MM.1S (cell line): ENCODE measurements around the gene FBXO8.

Experiments
- DNase-seq: peaks from one replicate; pipeline ENCODE4 v3.0.0-alpha.2; 2015
- H2AFZ ChIP-seq: fragments of 300-600 bp; sonication (generic); 2 replicates; pipeline ENCODE4 v1.6.0; 2016; ENCODE audit warnings: antibody characterized with exemption, low read length
- H3F3A ChIP-seq: fragments of 300-600 bp; sonication (generic); 2 replicates; pipeline ENCODE4 v1.6.1; 2016; ENCODE audit warnings: mild to moderate bottlenecking, antibody characterized with exemption, low read length, moderate library complexity, mixed read lengths; ENCODE audit not compliant: insufficient read depth
- H3K27ac ChIP-seq: fragments of 300-600 bp; sonication (generic); 2 replicates; pipeline ENCODE4 v1.5.1; 2016; ENCODE audit warnings: mild to moderate bottlenecking, low read length
- H3K27me3 ChIP-seq: fragments of 300-600 bp; sonication (generic); replicated peaks from 2 replicates; pipeline ENCODE4 v1.6.0; 2016; ENCODE audit warnings: low read length; ENCODE audit not compliant: insufficient read depth
- H3K36me3 ChIP-seq: fragments of 300-600 bp; sonication (generic); replicated peaks from 2 replicates; pipeline ENCODE4 v1.6.1; 2016; ENCODE audit warnings: mild to moderate bottlenecking, low read length, mixed read lengths; ENCODE audit not compliant: insufficient read depth
- H3K4me1 ChIP-seq: fragments of 300-600 bp; sonication (generic); 2 replicates; pipeline ENCODE4 v1.6.1; 2016; ENCODE audit warnings: low read length, mixed read lengths
- H3K4me2 ChIP-seq: fragments of 300-600 bp; sonication (generic); 2 replicates; pipeline ENCODE4 v1.6.0; 2016; ENCODE audit warnings: low read depth, low read length
- H3K4me3 ChIP-seq: fragments of 300-600 bp; sonication (generic); 2 replicates; pipeline ENCODE4 v1.5.1; 2016; ENCODE audit warnings: low read length, mixed read lengths
- H3K79me2 ChIP-seq: fragments of 300-600 bp; sonication (generic); 2 replicates; pipeline ENCODE4 v1.6.1; 2016; ENCODE audit warnings: mixed run types, low read length, mixed read lengths
- H3K9ac ChIP-seq: fragments of 300-600 bp; sonication (generic); 2 replicates; pipeline ENCODE4 v1.6.1; 2016; ENCODE audit warnings: low read length, mixed read lengths
- H3K9me2 ChIP-seq: fragments of 300-600 bp; sonication (generic); replicated peaks from 2 replicates; pipeline ENCODE4 v1.6.1; 2016; ENCODE audit warnings: mild to moderate bottlenecking, low read length, mixed read lengths; ENCODE audit not compliant: insufficient read depth
- H3K9me3 ChIP-seq: fragments of 300-600 bp; sonication (generic); replicated peaks from 2 replicates; pipeline ENCODE4 v1.6.1; 2016; ENCODE audit warnings: mild to moderate bottlenecking, low read length, mixed read lengths; ENCODE audit not compliant: insufficient read depth
- H4K20me1 ChIP-seq: fragments of 300-600 bp; sonication (generic); 2 replicates; pipeline ENCODE4 v1.6.1; 2016; ENCODE audit warnings: mild to moderate bottlenecking, low read length, moderate library complexity, mixed read lengths; ENCODE audit not compliant: insufficient read depth
- CTCF ChIP-seq: fragments of 300-600 bp; sonication (generic); IDR thresholded peaks from 2 replicates; pipeline ENCODE4 v1.5.1; 2016; ENCODE audit warnings: antibody characterized with exemption, low read length, mixed read lengths
- EZH2 ChIP-seq: fragments of 300-600 bp; sonication (generic); optimal IDR thresholded peaks from 2 replicates; pipeline ENCODE3; 2017; ENCODE audit warnings: low read depth, mild to moderate bottlenecking, antibody characterized with exemption, low read length, mixed read lengths
- EZH2phosphoT487 ChIP-seq: fragments of 300-600 bp; sonication (generic); IDR thresholded peaks from 2 replicates; pipeline ENCODE4 v1.6.1; 2018; ENCODE audit warnings: antibody characterized with exemption, low read length

FBXO8 gene

GRCh38 chr4:174324236-174324635 is 40.8 kb upstream of the FBXO8 start:
- no peak overlapping the region for H3K27ac ChIP-seq
- no peak overlapping the region for H3K9ac ChIP-seq
- no peak overlapping the region for H3K4me2 ChIP-seq
- no peak for DNase-seq
- no peaks in the 10 kb centered on the region for H3K9me3 ChIP-seq
- H3F3A ChIP-seq, result no peaks in the 10 kb centered on the region
- no peak overlapping the region for H2AFZ ChIP-seq
- H3K4me3 ChIP-seq, result no peak overlapping the region
- no peaks in the 10 kb centered on the region for H4K20me1 ChIP-seq
- TF ChIP-seq EZH2phosphoT487 (no peak), CTCF (no peak), EZH2 (no peak)
- H3K36me3 ChIP-seq, result no peaks in the 10 kb centered on the region
- no peaks in the 10 kb centered on the region for H3K9me2 ChIP-seq
- H3K79me2 ChIP-seq, result no peaks in the 10 kb centered on the region
- no peaks in the 10 kb centered on the region for H3K27me3 ChIP-seq
- no peaks in the 10 kb centered on the region for H3K4me1 ChIP-seq

- no peak for TF ChIP-seq EZH2phosphoT487
- TF ChIP-seq EZH2, result no peak
- TF ChIP-seq CTCF, result no peak
- Histone ChIP-seq H3K4me3 (no peak overlapping the region), H3K36me3 (no peaks in the 10 kb centered on the region), H4K20me1 (no peaks in the 10 kb centered on the region), H3K79me2 (no peaks in the 10 kb centered on the region), H3K9me2 (no peaks in the 10 kb centered on the region), H2AFZ (no peak overlapping the region), H3K4me1 (no peaks in the 10 kb centered on the region), H3K27me3 (no peaks in the 10 kb centered on the region), H3K27ac (no peak overlapping the region), H3F3A (no peaks in the 10 kb centered on the region), H3K4me2 (no peak overlapping the region), H3K9ac (no peak overlapping the region), H3K9me3 (no peaks in the 10 kb centered on the region)
- no peak for DNase-seq
These were observed 37.2 kb upstream of the FBXO8 start for GRCh38 chr4:174320494-174321199.

- DNase-seq, result peak; percentile 39
- H3F3A ChIP-seq, result no peaks in the 10 kb centered on the region
- H3K36me3 ChIP-seq, result no peaks in the 10 kb centered on the region
- H4K20me1 ChIP-seq, result no peaks in the 10 kb centered on the region
- H2AFZ ChIP-seq, result no peak overlapping the region
- no peaks in the 10 kb centered on the region for H3K27me3 ChIP-seq
- H3K9me2 ChIP-seq, result no peaks in the 10 kb centered on the region
- no peak overlapping the region for H3K9ac ChIP-seq
- H3K79me2 ChIP-seq, result no peaks in the 10 kb centered on the region
- no peaks in the 10 kb centered on the region for H3K9me3 ChIP-seq
- no peak overlapping the region for H3K27ac ChIP-seq
- H3K4me2 ChIP-seq, result no peak overlapping the region
- H3K4me1 ChIP-seq, result no peaks in the 10 kb centered on the region
- TF ChIP-seq EZH2, result no peak
- peak; percentile 63 for TF ChIP-seq CTCF
- no peak overlapping the region for H3K4me3 ChIP-seq
These were observed 35.6 kb upstream of the FBXO8 start for GRCh38 chr4:174318829-174319764.
